ENCODE data around the gene SPATA21.

GRCh38 chr1:16410803-16411202 is 26.4 kb downstream of the SPATA21 start:
- no peak for TF ChIP-seq EZH2 (IDR thresholded peaks at IDR 0.05; ENCODE audit: insufficient read depth, poor library complexity, severe bottlenecking)
- TF ChIP-seq EZH2phosphoT487 (IDR thresholded peaks at IDR 0.05; ENCODE audit: insufficient read depth, low read depth): no peak
